ENCODE measurements around the gene LEKR1.

LEKR1 gene

DNA sequence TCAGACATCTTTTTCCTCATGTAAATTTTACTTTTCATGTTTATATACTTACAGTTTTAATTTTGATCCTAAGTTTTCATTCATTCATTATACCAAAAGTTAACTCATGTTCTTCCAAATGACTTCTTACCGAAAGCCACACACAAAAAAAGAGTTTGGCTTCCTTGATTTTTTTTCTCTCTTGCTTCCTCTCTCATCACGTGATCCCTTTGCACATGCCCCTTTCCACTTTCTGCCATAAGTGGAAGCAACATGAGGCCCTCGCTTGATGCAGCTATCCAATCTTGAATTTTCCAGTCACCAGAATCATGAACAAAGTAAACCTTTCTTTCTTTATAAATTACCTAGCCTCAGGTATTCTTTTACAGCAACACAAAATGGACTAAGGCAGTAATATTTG lies 93.7 kb downstream of the LEKR1 start:
- no peak for DNase-seq (ENCODE audit: low read depth)

DNA sequence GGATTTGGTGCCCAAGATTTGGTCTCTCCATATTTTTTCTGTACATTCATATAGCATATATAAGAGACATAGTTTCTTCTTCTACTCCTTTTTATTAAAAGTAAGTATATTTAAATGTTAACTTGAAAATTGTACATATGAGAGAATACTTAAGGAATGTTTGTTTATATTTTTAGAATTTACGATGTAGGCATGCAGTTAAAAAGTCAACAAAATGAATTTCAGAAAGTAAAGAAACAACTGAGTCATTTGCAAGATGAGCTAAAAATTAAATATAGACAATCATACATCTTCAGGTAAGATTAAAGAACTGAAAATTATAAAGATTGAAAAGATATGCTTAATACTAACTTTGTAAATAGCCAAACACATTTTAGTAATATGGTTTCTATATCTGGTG lies 94.2 kb downstream of the LEKR1 start:
- no peak for DNase-seq (ENCODE audit: low read depth)
- no peak overlapping the region for H3K4me3 ChIP-seq (ENCODE audit: low read depth, low read length)
- TF ChIP-seq, protein P1, sequence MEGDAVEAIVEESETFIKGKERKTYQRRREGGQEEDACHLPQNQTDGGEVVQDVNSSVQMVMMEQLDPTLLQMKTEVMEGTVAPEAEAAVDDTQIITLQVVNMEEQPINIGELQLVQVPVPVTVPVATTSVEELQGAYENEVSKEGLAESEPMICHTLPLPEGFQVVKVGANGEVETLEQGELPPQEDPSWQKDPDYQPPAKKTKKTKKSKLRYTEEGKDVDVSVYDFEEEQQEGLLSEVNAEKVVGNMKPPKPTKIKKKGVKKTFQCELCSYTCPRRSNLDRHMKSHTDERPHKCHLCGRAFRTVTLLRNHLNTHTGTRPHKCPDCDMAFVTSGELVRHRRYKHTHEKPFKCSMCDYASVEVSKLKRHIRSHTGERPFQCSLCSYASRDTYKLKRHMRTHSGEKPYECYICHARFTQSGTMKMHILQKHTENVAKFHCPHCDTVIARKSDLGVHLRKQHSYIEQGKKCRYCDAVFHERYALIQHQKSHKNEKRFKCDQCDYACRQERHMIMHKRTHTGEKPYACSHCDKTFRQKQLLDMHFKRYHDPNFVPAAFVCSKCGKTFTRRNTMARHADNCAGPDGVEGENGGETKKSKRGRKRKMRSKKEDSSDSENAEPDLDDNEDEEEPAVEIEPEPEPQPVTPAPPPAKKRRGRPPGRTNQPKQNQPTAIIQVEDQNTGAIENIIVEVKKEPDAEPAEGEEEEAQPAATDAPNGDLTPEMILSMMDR (IDR thresholded peaks at IDR 0.05; ENCODE audit: insufficient read depth, low read depth, low read length, missing control alignments), result no peak

More for the DNA sequence above, 93.7 kb downstream of the LEKR1 start:
- no peak overlapping the region for H3K4me3 ChIP-seq (ENCODE audit: low read depth, low read length)
- TF ChIP-seq, protein P1 (IDR thresholded peaks at IDR 0.05; ENCODE audit: insufficient read depth, low read depth, low read length, missing control alignments), result no peak

DNA sequence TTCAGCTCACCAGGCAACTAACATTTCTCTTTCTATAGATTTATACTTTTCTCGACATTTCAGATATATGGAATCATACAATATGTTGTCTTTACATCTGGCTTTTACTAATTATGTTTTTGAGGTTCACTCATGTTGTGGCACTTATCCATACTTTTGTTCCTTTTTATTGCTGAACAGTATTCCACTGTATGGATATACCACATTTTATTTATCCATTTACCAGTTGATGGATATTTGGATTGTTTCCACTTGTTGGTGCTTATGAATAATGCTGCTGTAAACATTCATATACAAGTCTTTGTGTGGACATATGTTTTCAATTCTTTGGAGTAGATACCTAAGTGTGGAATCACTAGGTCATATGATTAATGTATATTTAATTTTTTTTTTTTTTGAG lies 97.2 kb downstream of the LEKR1 start:
- no peak overlapping the region for H3K4me3 ChIP-seq (ENCODE audit: low read depth, low read length)
- TF ChIP-seq, protein P1 (IDR thresholded peaks at IDR 0.05; ENCODE audit: insufficient read depth, low read depth, low read length, missing control alignments), result no peak
- no peak for DNase-seq (ENCODE audit: low read depth)

DNA sequence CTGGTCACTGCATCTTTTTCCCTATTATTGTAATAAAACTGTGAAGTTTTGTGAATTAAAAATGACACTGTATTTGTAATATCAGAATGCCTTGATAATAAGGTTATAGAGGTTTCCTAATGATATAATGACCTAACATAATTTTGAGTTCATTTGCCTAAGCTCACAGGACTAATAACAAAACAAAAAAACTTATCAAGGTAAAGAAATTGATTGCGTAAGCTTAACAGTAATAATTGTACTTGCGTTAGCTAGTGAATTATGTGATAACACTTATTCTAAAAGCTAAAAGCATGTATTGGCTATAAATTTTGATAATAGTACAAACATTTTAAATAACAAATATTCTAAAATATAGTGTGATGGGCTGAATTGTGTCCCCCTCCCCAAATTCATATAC lies 112.6 kb downstream of the LEKR1 start:
- TF ChIP-seq, protein P1 (IDR thresholded peaks at IDR 0.05; ENCODE audit: insufficient read depth, low read depth, low read length, missing control alignments), result no peak
- no peak overlapping the region for H3K4me3 ChIP-seq (ENCODE audit: low read depth, low read length)
- no peak for DNase-seq (ENCODE audit: low read depth)

DNA sequence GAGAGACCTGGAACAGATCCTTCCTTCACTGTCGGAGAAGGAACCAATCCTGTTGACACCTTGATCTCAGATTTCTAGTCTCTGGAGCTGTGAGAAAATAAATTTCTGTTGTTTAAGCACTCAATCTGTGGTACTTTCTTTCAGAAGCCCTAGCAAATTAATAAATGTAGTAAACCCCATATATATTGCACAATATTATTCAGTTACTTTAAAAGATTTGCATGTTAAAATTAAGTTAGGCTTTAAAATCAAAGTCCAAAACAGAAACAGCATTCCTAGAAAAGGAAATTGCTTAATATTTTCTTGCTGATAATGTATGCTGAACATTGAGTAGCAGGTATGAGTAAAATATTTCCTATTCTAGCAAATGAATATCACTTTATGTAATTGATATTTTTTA lies 113.2 kb downstream of the LEKR1 start:
- DNase-seq (ENCODE audit: low read depth), result no peak
- TF ChIP-seq, protein P1 (IDR thresholded peaks at IDR 0.05; ENCODE audit: insufficient read depth, low read depth, low read length, missing control alignments), result no peak
- H3K4me3 ChIP-seq (ENCODE audit: low read depth, low read length), result no peak overlapping the region

DNA sequence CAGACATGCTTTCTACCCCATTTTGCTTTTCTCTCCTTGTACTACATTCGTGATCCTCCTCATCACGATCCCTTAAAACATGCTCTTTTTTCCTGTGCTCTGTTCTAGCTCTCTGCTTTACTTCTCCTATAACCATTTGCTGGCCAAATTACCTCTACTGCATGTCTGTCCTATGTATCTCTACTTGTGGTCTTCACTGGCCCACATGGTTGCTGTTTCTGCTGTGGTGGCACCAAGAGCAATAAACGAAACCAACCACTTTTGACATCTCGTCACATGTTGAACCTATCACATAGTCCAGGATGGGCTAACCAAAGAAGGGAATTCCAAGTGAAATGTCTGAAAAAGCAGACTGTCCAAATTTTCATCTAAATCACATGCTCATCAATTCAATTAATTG lies 115.2 kb downstream of the LEKR1 start:
- TF ChIP-seq, protein P1 (IDR thresholded peaks at IDR 0.05; ENCODE audit: insufficient read depth, low read depth, low read length, missing control alignments), result no peak
- no peak for DNase-seq (ENCODE audit: low read depth)
- H3K4me3 ChIP-seq (ENCODE audit: low read depth, low read length), result no peak overlapping the region

DNA sequence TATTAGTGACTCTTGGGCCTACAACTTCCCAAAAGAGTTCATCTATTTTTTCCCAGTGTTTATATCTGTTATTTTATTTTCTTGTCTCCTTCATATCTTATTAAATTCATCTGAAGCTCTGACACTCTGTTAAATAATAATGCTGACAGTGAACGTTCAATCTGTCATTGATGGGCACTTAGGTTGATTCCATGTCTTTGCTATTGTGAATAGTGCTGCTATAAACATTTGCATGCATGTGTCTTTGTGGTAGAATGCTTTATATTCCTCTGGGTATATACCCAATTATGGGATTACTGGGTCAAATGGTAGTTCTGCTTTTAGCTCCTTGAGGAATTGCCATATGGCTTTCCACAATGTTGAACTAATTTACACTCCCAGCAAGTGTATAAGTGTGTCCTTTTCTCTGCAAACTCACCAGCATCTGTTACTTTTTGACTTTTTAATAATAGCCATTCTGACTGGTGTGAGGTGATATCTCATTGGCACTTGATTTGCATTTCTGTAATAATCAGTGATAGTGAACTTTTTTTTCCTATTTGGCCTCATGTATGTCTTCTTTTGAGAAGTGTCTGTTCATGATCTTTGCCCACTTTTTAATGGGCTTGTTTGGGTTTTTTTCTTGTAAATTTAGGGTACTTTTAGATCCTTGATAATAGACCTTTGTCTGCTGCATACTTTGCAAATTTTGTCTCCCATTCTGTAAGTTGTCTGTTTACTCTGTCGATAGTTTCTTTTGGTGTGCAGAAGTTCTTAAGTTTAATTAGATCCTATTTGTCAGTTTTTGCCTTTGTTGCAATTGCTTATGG lies 122.5 kb downstream of the LEKR1 start:
- TF ChIP-seq, protein P1 (IDR thresholded peaks at IDR 0.05; ENCODE audit: insufficient read depth, low read depth, low read length, missing control alignments), result no peak
- DNase-seq (ENCODE audit: low read depth), result no peak
- no peak overlapping the region for H3K4me3 ChIP-seq (ENCODE audit: low read depth, low read length)
